LHCN-M2 (cell line): ENCODE measurements around the gene MTAP. TPM values are rescaled to one million over a fixed set of nuclear protein-coding genes. Genes with fewer than 3 reads are reported as not detected.

ENCODE experiments used
- DNase-seq: peaks from one replicate; pipeline ENCODE4 v3.0.0-alpha.2; 2012; ENCODE audit warnings: low read depth
- total RNA-seq: library from RNA; depleted of rRNA; stranded (reverse); fragments of >200 nt; gene quantifications from 2 replicates; pipeline ENCODE4 v1.2.3, GENCODE V29; 2014

The MTAP gene
- total RNA-seq, 1 experiment from 2014 or later = 67.5 TPM

- DNase-seq = no peak
These were observed 46.2 kb downstream of the MTAP start for GRCh38 chr9:21848615-21849014.

GRCh38 chr9:21852754-21853153, 50.3 kb downstream of the MTAP start:
- DNase-seq = no peak

- DNase-seq = no peak
These were observed 51.0 kb downstream of the MTAP start for GRCh38 chr9:21853414-21853813.

DNA sequence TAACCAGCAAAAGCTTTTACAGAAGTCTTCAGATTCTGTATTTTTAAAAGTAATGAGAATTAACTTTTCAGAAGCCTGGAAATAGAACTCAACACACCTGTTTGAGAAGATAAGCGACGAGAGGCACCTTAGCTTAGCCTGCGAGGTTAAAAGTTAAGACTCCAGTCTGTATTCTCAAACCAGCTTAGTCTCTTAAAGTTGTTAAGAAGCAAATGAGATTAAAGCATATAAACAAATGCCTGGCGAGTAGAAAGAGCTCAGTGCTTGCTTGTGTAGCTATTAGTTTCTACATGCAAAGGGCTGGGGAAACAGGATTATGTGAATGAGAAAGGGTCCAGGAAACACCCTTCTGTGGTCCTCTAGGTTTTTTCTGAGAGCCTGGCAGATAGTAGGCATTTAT, 51.7 kb downstream of the MTAP start:
- no peak for DNase-seq

DNA sequence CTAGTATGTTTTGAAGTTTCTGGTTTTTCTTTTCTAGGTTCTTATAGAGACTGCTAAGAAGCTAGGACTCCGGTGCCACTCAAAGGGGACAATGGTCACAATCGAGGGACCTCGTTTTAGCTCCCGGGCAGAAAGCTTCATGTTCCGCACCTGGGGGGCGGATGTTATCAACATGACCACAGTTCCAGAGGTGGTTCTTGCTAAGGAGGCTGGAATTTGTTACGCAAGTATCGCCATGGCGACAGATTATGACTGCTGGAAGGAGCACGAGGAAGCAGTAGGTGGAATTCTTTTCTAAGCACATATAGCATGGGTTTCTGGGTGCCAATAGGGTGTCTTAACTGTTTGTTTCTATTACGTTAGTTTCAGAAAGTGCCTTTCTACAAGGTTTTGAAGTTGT, 52.2 kb downstream of the MTAP start:
- peak; percentile 37 for DNase-seq

DNA sequence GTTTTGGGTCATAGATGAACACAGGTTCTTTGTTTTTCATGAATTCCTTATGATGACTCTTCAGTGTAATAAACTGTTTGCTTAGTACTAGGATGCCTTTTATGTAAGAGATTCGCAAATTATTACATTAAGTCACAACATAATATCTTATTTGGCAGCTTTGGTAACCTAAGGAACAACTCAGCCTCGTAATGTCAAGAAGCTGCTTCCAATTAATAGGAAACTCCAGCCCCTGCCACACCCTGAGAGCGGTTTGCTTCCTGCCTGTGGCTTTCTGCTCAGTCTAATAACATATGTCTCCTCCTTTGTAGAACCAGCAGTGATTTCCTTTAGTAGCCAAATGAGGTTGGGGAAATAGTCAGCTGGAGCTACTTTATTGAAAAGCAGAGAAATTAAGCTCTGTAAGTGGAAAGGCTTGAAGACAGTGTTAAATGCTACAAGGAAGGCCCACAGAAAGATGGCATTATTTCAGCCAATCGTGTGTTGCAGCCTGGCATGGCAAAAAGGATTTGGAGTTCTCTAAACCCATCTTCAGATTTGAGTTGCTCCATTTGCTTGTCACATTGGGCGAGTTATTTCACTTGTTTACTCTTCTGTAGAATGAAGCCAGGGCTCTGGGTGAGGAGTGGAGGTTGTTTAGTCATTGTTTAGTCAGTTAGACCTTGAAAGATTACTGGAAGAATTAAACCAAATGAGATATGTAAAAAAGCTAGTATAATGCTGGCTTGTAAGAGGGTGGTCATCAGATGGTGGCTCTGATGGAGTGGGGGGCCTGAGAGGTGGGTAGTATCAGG, 54.1 kb downstream of the MTAP start:
- DNase-seq = no peak

DNA sequence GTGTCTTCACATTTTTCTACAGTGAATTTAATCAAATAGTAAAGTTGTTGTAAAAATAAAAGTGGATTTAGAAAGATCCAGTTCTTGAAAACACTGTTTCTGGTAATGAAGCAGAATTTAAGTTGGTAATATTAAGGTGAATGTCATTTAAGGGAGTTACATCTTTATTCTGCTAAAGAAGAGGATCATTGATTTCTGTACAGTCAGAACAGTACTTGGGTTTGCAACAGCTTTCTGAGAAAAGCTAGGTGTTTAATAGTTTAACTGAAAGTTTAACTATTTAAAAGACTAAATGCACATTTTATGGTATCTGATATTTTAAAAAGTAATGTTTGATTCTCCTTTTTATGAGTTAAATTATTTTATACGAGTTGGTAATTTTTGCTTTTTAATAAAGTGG, 60.4 kb downstream of the MTAP start:
- DNase-seq = no peak

DNA sequence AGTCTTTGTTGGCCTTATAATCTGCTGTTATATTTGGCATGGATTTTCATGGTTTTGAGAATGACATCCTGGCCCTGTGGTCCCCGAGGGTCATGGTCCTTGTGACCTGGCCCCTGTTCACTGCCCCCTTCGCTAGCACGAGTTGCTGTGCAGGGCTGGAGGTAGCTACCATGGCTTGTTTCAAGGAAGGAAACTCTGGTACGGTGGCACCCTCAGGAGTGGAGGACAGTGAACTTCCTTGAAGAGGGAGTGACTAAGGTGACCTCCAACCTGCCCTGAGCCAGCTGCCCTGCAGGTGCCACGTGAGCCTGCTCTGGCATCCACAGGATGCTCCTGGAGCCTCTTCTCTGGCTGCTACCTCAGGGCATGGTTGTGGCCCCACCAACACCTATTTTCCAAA, 62.1 kb downstream of the MTAP start:
- no peak for DNase-seq

DNA sequence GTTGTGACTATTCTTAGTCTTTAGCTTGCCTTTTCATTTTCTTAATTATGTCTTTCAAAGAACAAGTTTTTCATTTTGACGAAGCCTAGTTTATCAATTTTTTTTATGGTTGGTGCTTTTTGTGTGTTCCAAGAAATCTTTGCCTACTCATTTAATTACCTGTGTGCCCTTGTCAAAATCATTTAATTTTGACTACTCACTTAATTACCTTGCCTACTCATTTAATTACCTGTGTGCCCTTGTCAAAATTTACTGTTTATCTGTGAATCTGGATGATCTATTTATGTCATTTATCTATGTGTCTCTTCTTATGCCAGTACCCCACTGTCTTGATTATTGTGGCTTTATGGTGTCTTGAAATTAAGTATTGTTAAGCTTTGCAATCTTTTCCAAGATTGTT, 63.9 kb downstream of the MTAP start:
- DNase-seq = no peak

DNA sequence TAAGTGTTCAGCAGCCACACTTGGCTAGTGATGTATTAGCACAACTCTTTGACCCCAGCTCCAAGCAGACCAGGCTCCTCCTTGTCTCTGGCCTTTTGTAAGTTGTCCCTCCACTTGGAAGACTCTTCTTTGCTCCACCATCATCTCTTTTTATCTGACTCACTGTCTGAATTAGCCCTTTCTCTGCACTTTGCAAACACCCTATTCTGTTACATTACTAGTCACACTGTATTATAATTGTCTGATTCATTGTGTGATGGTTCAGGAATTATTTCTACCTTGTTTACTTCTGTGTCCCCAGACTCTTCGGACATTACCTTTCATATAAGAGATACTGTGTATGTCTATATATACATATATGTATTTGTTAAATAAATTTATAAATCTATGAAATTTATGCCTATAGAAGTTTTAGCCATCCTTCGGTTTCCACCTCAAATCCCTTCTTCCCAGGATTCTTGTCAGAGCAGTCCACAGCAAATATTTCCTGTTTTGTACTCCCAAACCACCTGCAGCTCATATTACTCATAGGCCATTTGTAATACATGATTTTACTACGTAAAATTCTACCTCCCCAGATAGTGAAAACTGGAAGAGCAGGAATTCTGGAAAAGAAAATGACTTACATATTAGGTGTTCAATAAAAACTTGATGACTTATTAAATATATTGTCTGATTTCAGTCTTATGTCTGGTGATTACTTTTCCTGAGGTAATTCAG, 69.0 kb downstream of the MTAP start:
- no peak for DNase-seq

GRCh38 chr9:21872696-21873095, 70.3 kb downstream of the MTAP start:
- DNase-seq = peak; percentile 24

- DNase-seq = peak; percentile 77
These were observed 71.2 kb downstream of the MTAP start for GRCh38 chr9:21873540-21874221.

- no peak for DNase-seq
These were observed 73.5 kb downstream of the MTAP start for GRCh38 chr9:21875893-21876292.

- DNase-seq = no peak
These were observed 81.2 kb downstream of the MTAP start for GRCh38 chr9:21883642-21884041.

DNA sequence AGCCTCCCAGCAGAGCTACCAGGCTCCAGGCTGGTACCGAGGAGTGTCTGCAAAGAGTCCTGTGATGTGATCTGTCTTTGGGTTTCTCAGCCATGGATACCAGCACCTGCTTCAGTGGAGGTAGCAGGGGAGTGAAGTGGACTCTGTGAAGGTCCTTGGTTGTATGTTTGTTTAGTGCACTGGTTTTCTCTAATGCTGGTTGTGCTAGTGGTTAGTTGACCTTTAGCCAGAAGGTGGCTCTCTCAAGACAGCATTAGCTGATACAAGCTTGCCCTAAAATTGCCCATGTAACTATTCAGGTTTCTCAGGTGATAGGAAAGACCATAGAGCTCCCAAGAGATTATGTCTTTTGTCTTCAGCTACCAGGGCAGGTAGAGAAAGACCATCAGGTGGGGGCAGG, 87.2 kb downstream of the MTAP start:
- no peak for DNase-seq

DNA sequence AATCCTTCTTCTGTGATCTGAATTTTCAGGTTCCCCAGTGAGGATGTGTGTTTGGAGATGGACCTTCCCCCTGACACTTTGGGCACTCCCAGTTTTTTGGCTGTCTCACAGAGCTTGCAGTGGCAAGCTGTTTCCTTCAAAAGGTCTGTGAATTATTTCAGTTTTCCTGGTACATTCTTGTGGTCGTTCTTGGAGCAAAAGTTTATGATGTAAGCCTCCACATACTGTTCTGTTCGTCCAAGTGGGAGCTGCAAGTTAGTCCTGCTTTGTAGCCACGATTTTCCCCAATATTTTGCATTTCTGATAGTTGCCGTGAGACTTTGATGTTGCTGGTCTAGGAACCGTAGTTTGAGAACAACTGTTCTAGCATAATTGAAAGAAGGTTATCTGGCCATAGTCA, 88.3 kb downstream of the MTAP start:
- no peak for DNase-seq

DNA sequence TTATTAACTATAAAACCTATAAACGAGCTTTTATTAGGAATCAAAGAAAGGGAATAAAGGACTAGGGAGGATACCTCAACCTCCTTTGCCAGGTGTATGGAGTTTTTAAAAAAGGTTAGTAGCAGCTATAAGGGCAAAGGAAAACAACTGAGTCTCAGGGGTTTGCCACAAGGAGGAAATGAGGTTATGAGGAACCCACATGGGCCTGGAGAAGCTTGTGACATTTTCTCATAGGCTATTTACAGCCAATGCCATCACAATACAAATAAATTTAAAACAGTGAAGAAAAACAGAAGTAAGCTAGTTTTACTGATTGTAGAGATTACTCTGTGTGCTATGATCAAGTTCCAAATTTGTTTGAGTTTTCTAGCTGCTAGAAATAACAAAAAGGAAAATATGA, 99.1 kb downstream of the MTAP start:
- DNase-seq = no peak

- no peak for DNase-seq
These were observed 99.7 kb downstream of the MTAP start for GRCh38 chr9:21902136-21902535.

DNA sequence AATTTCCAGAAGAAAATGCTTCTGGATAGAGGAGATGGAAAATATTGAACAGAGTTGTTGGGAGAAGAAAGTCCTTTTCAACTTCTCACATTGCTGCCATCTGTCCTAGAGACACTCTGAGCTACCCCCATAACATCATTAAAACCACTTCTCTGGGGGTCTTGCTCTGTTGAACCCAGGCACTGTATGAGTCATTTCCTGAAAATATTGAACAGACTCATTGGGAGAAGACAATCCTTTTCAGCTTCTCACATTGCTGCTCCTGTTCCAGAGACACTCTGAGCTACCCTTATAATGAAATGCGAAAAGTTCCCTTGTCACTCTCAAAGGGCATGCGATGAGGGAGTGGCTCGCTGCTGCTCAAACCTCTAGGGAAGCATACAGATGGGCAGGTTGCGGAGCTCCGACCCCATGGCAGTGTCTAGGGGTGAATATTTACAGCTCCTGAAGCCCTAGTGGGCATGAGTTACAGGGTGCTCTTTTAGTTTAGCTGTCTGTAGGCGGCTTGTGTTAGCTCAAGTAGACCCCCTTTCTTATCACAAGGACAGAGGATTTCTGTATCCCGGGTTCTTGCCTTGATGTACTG, 101.0 kb downstream of the MTAP start:
- no peak for DNase-seq

- DNase-seq = peak; percentile 64
These were observed 101.9 kb downstream of the MTAP start for GRCh38 chr9:21904371-21904770.

- peak; percentile 24 for DNase-seq
These were observed 102.3 kb downstream of the MTAP start for GRCh38 chr9:21904776-21905175.

GRCh38 chr9:21906213-21906612, 103.8 kb downstream of the MTAP start:
- DNase-seq = no peak
